Measurements from ENCODE around the gene IL31RA. TPM values are rescaled to one million over a fixed set of nuclear protein-coding genes. Genes with fewer than 3 reads are reported as not detected.

The IL31RA gene
- total and polyA plus RNA-seq, 2 of the 13 experiments (the other 11 are each of a cell fraction or from before 2014, with no cell fraction given): not detected

- DNase-seq (ENCODE audit: low spot score): no peak
- BruUV-seq (replicated peaks): no TSS peak
- Histone ChIP-seq H4K20me1 (ENCODE audit: insufficient read depth, low read length) (no peaks in the 10 kb centered on the region), H3K79me2 (ENCODE audit: insufficient read depth, low read length) (no peaks in the 10 kb centered on the region), H3K9me3 (ENCODE audit: low read length) (no peaks in the 10 kb centered on the region), H3K4me1 (ENCODE audit: insufficient read depth, low read length) (peaks cover 56% of the 10 kb centered on the region), H3K9ac (ENCODE audit: insufficient read depth, low read depth, low read length) (no peak overlapping the region), H2AFZ (ENCODE audit: low read length) (no peak overlapping the region), H3K27ac (ENCODE audit: extremely low read length, insufficient read depth, low read length) (no peak overlapping the region), H3K4me2 (ENCODE audit: low read depth, low read length) (no peak overlapping the region), H3K36me3 (replicated peaks in 1 of 2; ENCODE audit: control insufficient read depth in 1 of 2, insufficient read depth in 2 of 2, low read length in 2 of 2) (no peaks in the 10 kb centered on the region), H3K4me3 (replicated peaks in 1 of 3; ENCODE audit: insufficient read depth in 1 of 3, low read depth in 2 of 3, low read length in 3 of 3) (no peak overlapping the region), H3K27me3 (ENCODE audit: control insufficient read depth in 1 of 2, insufficient read depth in 2 of 2, low read length in 2 of 2) (no peaks in the 10 kb centered on the region)
- TF ChIP-seq ETV5 (CRISPR knock-in tag; IDR thresholded peaks at IDR 0.05; ENCODE audit: borderline replicate concordance) (no peak), ZNF142 (CRISPR knock-in tag; IDR thresholded peaks at IDR 0.05) (no peak), ZBTB42 (CRISPR knock-in tag; IDR thresholded peaks at IDR 0.05) (no peak), ZSCAN22 (CRISPR knock-in tag; IDR thresholded peaks at IDR 0.05) (no peak), TAF1 (CRISPR knock-in tag; IDR thresholded peaks at IDR 0.05) (no peak), SALL1 (CRISPR knock-in tag; IDR thresholded peaks at IDR 0.05) (no peak), RFXAP (CRISPR knock-in tag; IDR thresholded peaks at IDR 0.05; ENCODE audit: borderline replicate concordance) (no peak), ZKSCAN8 (CRISPR knock-in tag; IDR thresholded peaks at IDR 0.05; ENCODE audit: borderline replicate concordance) (no peak)
- ChIA-PET CTCF (ENCODE audit: low intra/inter-chr PET ratio, low total read pairs) (no interaction called here), POLR2A (no interaction called here)
- in situ Hi-C loops (cut with HindIII; ENCODE audit: extremely low pct_ligation_motif_present, low pct_unique_long_range_greater_than_20kb) (no loop called here), intact Hi-C loops (cut with micrococcal nuclease; ENCODE audit: unreplicated experiment) (no loop called here)
- WGBS (ENCODE audit: low lambda C conversion rate): 81% methylated on average over 9 of the region's 9 CpGs
- FAIRE-seq: no peak
- ATAC-seq: no peak
Observed at GRCh38 chr5:55923865-55924500, 72.8 kb downstream of the IL31RA start.

Data from HepG2 (cell line).